HepG2 (cell line): ENCODE results near the gene P2RY6. TPM values are rescaled to one million over a fixed set of nuclear protein-coding genes. Genes with fewer than 3 reads are reported as not detected.
A peak's percentile ranks its signal among the peaks of the same experiment; 100 is the strongest.

Experiments used
- ATF3 ChIP-seq: sonication (generic); formaldehyde crosslinking; IDR thresholded peaks from 2 replicates; pipeline ENCODE4 v1.4.0; 2020; ENCODE audit warnings: missing genetic modification reagents
- BHLHE40 ChIP-seq: IDR thresholded peaks from 2 replicates; pipeline ENCODE4 v1.6.1; 2011; ENCODE audit warnings: low read length, improper control_type of control experiment
- CEBPG ChIP-seq: IDR thresholded peaks from 2 replicates; pipeline ENCODE4 v1.6.1; 2016
- ESRRA ChIP-seq: sonication (generic); formaldehyde crosslinking; IDR thresholded peaks from 2 replicates; pipeline ENCODE4 v1.5.1; 2020; ENCODE audit warnings: mild to moderate bottlenecking, low read depth, missing genetic modification reagents
- HNRNPUL1 ChIP-seq: fragments of 200-400 bp; formaldehyde crosslinking; IDR thresholded peaks from 2 replicates; pipeline ENCODE4 v1.6.1; 2017; ENCODE audit warnings: low read depth, mild to moderate bottlenecking, low read length, moderate library complexity
- JARID2 ChIP-seq: sonication (generic); formaldehyde crosslinking; IDR thresholded peaks from 2 replicates; pipeline ENCODE4 v1.8.1; 2023; ENCODE audit warnings: missing genetic modification reagents, inconsistent platforms; ENCODE audit not compliant: insufficient replicate concordance
- KLF6 ChIP-seq: IDR thresholded peaks from 2 replicates; pipeline ENCODE4 v1.8.0; 2016; ENCODE audit warnings: missing biosample characterization, missing genetic modification reagents
- NBN ChIP-seq: fragments of 450-650 bp; conservative IDR thresholded peaks from 2 replicates; pipeline ENCODE4 v1.6.1; 2017
- NR2F2 ChIP-seq: IDR thresholded peaks from 2 replicates; pipeline ENCODE4 v1.6.1; 2012; ENCODE audit warnings: low read depth, inconsistent platforms, borderline replicate concordance
- POLR2A ChIP-seq, 2 experiments: IDR thresholded peaks; 2 replicates each; pipeline ENCODE4 v1.6.1; 2011; ENCODE audit warnings: low read depth in 2 of 2, low read length in 2 of 2, mild to moderate bottlenecking in 1 of 2, moderate library complexity in 1 of 2; ENCODE audit not compliant: insufficient read depth in 1 of 2
- POLR2G ChIP-seq: fragments of 200-400 bp; formaldehyde crosslinking; IDR thresholded peaks from 2 replicates; pipeline ENCODE4 v1.6.1; 2018; ENCODE audit warnings: mild to moderate bottlenecking, low read depth, low read length, moderate library complexity
- PPARG ChIP-seq: conservative IDR thresholded peaks from 2 replicates; pipeline ENCODE4 v1.6.1; 2016; ENCODE audit warnings: missing biosample characterization, missing genetic modification reagents
- RAD21 ChIP-seq: fragments of 450-650 bp; formaldehyde crosslinking; IDR thresholded peaks from 2 replicates; pipeline ENCODE4 v1.5.0; 2020; ENCODE audit warnings: mild to moderate bottlenecking
- SAP130 ChIP-seq: IDR thresholded peaks from 2 replicates; pipeline ENCODE4 v1.6.1; 2016; ENCODE audit warnings: low read depth
- SIX4 ChIP-seq: sonication (generic); formaldehyde crosslinking; IDR thresholded peaks from 2 replicates; pipeline ENCODE4 v1.4.0; 2020; ENCODE audit warnings: missing genetic modification reagents
- SKI ChIP-seq: fragments of 450-650 bp; IDR thresholded peaks from one replicate; pipeline ENCODE4 v1.6.1; 2018; ENCODE audit warnings: mild to moderate bottlenecking; ENCODE audit not compliant: partially characterized antibody
- TCF7 ChIP-seq: sonication (generic); IDR thresholded peaks from 2 replicates; pipeline ENCODE4 v1.6.1; 2016; ENCODE audit warnings: antibody characterized with exemption, low read depth
- THAP11 ChIP-seq: IDR thresholded peaks from 2 replicates; pipeline ENCODE4 v1.6.1; 2016; ENCODE audit warnings: missing biosample characterization, missing genetic modification reagents
- ZBTB1 ChIP-seq: sonication (generic); formaldehyde crosslinking; IDR thresholded peaks from 2 replicates; pipeline ENCODE4 v1.4.0; 2020; ENCODE audit warnings: missing genetic modification reagents, borderline replicate concordance
- ZNF556 ChIP-seq: sonication (generic); formaldehyde crosslinking; IDR thresholded peaks from 2 replicates; pipeline ENCODE4 v1.4.0; 2020; ENCODE audit warnings: mild to moderate bottlenecking, missing genetic modification reagents, borderline replicate concordance
- ZNF605 ChIP-seq: sonication (generic); formaldehyde crosslinking; IDR thresholded peaks from 2 replicates; pipeline ENCODE4 v1.8.0; 2022; ENCODE audit warnings: mild to moderate bottlenecking, missing genetic modification reagents
- ZNF772 ChIP-seq: sonication (generic); formaldehyde crosslinking; IDR thresholded peaks from 2 replicates; pipeline ENCODE4 v1.5.0; 2020; ENCODE audit warnings: mild to moderate bottlenecking, missing genetic modification reagents
- polyA plus RNA-seq, 8 experiments: library from polyadenylated mRNA; depleted of rRNA in 3 of 8; stranded (reverse) in 7 of 8; unstranded in 1 of 8; fragments of >200 nt; fragmentation: Illumina TruSeq in 4 of 8; extraction: Trizol in 4 of 8; gene quantifications; 2 replicates each; pipeline versions ENCODE4 v1.2.1 to v1.2.3, GENCODE V29; 2011 to 2016; ENCODE audit warnings: low read depth in 4 of 8, missing spikeins in 1 of 8, mixed read lengths in 1 of 8; ENCODE audit not compliant: insufficient read depth in 1 of 8
- total RNA-seq, 5 experiments: library from RNA; depleted of rRNA; stranded (reverse); fragments of >200 nt; fragmentation: Illumina TruSeq; extraction: Trizol; gene quantifications; 2 replicates each; pipeline ENCODE4 v1.2.3, GENCODE V29; 2016; ENCODE audit warnings: low read depth in 1 of 5
- TF ChIP-seq, protein P1 (sequence below): sonication (generic); formaldehyde crosslinking; IDR thresholded peaks from 2 replicates; pipeline ENCODE4 v1.4.0; 2020; ENCODE audit warnings: missing genetic modification reagents
- TF ChIP-seq, protein P2 (sequence below): sonication (generic); formaldehyde crosslinking; conservative IDR thresholded peaks from 2 replicates; pipeline ENCODE4 v1.8.0; 2022; ENCODE audit warnings: mild to moderate bottlenecking, moderate library complexity, missing genetic modification reagents
- TF ChIP-seq, protein P3 (sequence below): sonication (generic); formaldehyde crosslinking; conservative IDR thresholded peaks from 2 replicates; pipeline ENCODE4 v1.4.0; 2020; ENCODE audit warnings: missing genetic modification reagents

Gene P2RY6
- total and polyA plus RNA-seq, 2 of the 13 experiments (the other 11 are each of a cell fraction or from before 2014, with no cell fraction given): 0.09 to 0.29 TPM

DNA sequence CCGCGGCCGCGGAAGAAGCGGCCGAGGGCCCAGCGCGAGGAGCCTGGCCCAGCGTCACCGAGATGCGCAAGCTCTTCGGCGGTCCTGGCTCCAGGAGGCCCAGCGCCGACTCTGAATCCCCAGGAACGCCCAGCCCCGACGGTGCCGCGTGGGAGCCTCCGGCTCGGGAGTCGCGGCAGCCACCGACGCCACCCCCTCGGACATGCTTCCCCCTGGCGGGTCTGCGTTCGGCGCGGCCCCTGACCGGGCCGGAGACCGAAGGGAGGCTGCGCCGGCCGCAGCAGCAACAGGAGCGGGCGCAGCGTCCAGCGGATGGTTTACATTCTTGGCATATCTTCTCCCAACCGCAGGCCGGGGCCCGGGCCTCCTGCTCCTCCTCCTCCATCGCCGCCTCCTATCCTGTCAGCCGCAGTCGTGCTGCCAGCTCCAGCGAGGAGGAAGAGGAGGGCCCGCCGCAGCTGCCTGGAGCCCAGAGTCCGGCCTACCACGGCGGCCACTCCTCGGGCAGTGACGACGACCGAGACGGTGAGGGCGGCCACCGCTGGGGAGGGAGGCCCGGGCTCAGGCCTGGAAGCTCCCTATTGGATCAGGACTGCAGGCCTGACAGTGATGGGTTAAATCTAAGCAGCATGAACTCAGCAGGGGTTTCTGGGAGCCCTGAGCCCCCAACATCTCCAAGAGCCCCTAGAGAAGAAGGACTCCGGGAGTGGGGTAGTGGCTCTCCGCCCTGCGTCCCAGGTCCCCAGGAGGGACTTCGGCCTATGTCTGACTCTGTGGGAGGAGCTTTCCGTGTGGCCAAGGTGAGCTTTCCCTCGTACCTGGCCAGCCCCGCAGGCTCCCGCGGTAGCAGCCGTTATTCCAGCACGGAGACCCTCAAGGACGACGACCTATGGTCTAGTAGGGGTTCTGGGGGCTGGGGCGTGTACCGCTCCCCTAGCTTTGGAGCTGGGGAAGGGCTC, 37.1 kb downstream of the P2RY6 start (continued):
- peak; percentile 47; the same call in 1 of the 2 replicates for TF ChIP-seq POLR2G
- TF ChIP-seq NBN: no peak
- peak; percentile 35; the same call in 1 of the 2 replicates for TF ChIP-seq ZNF772 (CRISPR knock-in tag)
- 0 out of 2 replicates have a peak, but pooled peaks have one; percentile 19 for TF ChIP-seq SIX4 (CRISPR knock-in tag)
- TF ChIP-seq ZNF556: peak; percentile 85; the same call in 1 of the 2 replicates
- peak; percentile 71 for TF ChIP-seq SKI
- TF ChIP-seq, protein P1, sequence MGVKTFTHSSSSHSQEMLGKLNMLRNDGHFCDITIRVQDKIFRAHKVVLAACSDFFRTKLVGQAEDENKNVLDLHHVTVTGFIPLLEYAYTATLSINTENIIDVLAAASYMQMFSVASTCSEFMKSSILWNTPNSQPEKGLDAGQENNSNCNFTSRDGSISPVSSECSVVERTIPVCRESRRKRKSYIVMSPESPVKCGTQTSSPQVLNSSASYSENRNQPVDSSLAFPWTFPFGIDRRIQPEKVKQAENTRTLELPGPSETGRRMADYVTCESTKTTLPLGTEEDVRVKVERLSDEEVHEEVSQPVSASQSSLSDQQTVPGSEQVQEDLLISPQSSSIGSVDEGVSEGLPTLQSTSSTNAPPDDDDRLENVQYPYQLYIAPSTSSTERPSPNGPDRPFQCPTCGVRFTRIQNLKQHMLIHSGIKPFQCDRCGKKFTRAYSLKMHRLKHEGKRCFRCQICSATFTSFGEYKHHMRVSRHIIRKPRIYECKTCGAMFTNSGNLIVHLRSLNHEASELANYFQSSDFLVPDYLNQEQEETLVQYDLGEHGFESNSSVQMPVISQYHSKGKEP: no peak
- TF ChIP-seq, protein P2, sequence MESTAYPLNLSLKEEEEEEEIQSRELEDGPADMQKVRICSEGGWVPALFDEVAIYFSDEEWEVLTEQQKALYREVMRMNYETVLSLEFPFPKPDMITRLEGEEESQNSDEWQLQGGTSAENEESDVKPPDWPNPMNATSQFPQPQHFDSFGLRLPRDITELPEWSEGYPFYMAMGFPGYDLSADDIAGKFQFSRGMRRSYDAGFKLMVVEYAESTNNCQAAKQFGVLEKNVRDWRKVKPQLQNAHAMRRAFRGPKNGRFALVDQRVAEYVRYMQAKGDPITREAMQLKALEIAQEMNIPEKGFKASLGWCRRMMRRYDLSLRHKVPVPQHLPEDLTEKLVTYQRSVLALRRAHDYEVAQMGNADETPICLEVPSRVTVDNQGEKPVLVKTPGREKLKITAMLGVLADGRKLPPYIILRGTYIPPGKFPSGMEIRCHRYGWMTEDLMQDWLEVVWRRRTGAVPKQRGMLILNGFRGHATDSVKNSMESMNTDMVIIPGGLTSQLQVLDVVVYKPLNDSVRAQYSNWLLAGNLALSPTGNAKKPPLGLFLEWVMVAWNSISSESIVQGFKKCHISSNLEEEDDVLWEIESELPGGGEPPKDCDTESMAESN (CRISPR knock-in tag): peak; percentile 38; the same call in 1 of the 2 replicates
- TF ChIP-seq THAP11 (CRISPR knock-in tag): peak; percentile 36; the same call in 1 of the 2 replicates
- TF ChIP-seq TCF7: no peak
- peak; percentile 87 for TF ChIP-seq ZNF605 (CRISPR knock-in tag)
- TF ChIP-seq HNRNPUL1: no peak
- TF ChIP-seq ATF3 (CRISPR knock-in tag): no peak
- TF ChIP-seq, protein P3, sequence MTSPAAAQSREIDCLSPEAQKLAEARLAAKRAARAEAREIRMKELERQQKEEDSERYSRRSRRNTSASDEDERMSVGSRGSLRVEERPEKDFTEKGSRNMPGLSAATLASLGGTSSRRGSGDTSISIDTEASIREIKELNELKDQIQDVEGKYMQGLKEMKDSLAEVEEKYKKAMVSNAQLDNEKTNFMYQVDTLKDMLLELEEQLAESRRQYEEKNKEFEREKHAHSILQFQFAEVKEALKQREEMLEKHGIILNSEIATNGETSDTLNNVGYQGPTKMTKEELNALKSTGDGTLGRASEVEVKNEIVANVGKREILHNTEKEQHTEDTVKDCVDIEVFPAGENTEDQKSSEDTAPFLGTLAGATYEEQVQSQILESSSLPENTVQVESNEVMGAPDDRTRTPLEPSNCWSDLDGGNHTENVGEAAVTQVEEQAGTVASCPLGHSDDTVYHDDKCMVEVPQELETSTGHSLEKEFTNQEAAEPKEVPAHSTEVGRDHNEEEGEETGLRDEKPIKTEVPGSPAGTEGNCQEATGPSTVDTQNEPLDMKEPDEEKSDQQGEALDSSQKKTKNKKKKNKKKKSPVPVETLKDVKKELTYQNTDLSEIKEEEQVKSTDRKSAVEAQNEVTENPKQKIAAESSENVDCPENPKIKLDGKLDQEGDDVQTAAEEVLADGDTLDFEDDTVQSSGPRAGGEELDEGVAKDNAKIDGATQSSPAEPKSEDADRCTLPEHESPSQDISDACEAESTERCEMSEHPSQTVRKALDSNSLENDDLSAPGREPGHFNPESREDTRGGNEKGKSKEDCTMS (CRISPR knock-in tag): no peak
- 0 out of 2 replicates have a peak, but pooled peaks have one; percentile 9 for TF ChIP-seq CEBPG
- TF ChIP-seq ESRRA: no peak
- 0 out of 2 replicates have a peak, but pooled peaks have one; percentile 43 for TF ChIP-seq PPARG (CRISPR knock-in tag)
- peak; percentile 72; the same call in 1 of the 2 replicates for TF ChIP-seq KLF6
- TF ChIP-seq BHLHE40: no peak; the same call in 1 of the 2 replicates
- peak; percentile 91 for TF ChIP-seq SAP130 (CRISPR knock-in tag)
- no peak for TF ChIP-seq JARID2
- peak in 1 of 2 experiments; percentile 81; a peak in 1 of 4 replicates for TF ChIP-seq POLR2A (IDR thresholded peaks at IDR 0.05; ENCODE audit: insufficient read depth in 1 of 2, low read depth in 2 of 2, low read length in 2 of 2)
- TF ChIP-seq NR2F2: 0 out of 2 replicates have a peak, but pooled peaks have one; percentile 4
- TF ChIP-seq ZBTB1 (CRISPR knock-in tag): no peak
- no peak; the same call in 1 of the 2 replicates for TF ChIP-seq RAD21 (CRISPR knock-in tag)
